ENCODE data around the gene SLC15A3.

DNA sequence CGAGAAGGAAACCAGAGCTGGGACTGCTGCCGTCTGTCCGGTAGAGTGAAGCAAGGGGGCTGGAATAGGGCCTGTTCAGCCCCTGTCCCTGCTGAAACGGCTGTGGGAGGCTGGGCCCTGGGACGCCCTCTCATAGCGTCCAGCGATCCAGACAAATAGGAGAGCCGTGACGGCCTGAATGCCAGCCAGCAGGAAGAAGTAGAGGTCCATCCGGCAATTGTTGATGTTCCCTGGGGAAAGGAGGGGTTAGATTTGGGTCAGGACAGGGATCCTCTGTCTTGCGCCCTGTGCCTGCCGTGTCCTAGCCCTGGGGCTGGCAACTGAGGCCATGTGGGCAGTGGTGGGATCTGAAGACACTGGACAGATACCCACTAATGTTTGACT lies 14.8 kb downstream of the SLC15A3 start:
- TF ChIP-seq, protein P1, sequence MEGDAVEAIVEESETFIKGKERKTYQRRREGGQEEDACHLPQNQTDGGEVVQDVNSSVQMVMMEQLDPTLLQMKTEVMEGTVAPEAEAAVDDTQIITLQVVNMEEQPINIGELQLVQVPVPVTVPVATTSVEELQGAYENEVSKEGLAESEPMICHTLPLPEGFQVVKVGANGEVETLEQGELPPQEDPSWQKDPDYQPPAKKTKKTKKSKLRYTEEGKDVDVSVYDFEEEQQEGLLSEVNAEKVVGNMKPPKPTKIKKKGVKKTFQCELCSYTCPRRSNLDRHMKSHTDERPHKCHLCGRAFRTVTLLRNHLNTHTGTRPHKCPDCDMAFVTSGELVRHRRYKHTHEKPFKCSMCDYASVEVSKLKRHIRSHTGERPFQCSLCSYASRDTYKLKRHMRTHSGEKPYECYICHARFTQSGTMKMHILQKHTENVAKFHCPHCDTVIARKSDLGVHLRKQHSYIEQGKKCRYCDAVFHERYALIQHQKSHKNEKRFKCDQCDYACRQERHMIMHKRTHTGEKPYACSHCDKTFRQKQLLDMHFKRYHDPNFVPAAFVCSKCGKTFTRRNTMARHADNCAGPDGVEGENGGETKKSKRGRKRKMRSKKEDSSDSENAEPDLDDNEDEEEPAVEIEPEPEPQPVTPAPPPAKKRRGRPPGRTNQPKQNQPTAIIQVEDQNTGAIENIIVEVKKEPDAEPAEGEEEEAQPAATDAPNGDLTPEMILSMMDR (IDR thresholded peaks at IDR 0.05), result no peak
- no peak for TF ChIP-seq POLR2AphosphoS5 (IDR thresholded peaks at IDR 0.05; ENCODE audit: low read depth, low read length)

Data from Panc1 (cell line).